Suppressor macrophage treated with lipopolysaccharide for 4 hours (primary cell): Measurements from ENCODE around the gene PPFIBP2.

ENCODE experiments used
- DNase-seq: peaks from one replicate; pipeline ENCODE4 v3.0.0-alpha.2; 2020

Gene PPFIBP2

GRCh38 chr11:7528514-7529049, 14.8 kb downstream of the PPFIBP2 start:
- no peak for DNase-seq

DNA sequence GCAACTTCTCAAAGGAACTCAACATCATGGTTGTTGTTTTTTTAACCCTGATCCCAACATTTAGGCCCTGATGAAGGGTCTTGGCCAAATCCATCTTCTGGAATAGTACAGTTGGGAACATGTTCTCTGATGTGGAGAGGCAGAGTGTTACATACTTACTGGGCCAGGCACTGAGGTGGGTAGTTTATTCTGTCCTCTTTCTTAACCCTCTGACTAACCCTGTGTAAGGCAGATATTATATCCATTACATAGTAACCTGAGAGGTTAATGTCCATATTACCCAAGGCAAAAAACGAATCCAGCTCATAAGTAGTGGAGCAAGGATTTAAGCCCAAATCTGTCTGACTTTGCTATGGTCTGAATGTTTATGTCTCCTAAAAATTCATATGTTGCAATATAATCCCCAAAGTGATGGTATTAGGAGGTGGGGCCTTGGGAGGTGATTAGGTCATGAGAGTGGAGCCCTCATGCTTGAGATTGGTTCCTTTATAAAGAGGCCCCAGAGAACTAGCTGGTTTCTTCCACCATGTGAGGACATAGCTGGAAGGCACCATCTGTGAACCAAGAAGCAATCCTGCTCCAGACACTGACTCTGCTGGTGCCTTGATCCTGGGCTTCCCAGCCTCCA, 16.3 kb downstream of the PPFIBP2 start:
- no peak for DNase-seq

- peak; percentile 90 for DNase-seq
These were observed 17.2 kb downstream of the PPFIBP2 start for GRCh38 chr11:7531011-7531410.

GRCh38 chr11:7532405-7533145, 18.8 kb downstream of the PPFIBP2 start:
- DNase-seq, result no peak

DNA sequence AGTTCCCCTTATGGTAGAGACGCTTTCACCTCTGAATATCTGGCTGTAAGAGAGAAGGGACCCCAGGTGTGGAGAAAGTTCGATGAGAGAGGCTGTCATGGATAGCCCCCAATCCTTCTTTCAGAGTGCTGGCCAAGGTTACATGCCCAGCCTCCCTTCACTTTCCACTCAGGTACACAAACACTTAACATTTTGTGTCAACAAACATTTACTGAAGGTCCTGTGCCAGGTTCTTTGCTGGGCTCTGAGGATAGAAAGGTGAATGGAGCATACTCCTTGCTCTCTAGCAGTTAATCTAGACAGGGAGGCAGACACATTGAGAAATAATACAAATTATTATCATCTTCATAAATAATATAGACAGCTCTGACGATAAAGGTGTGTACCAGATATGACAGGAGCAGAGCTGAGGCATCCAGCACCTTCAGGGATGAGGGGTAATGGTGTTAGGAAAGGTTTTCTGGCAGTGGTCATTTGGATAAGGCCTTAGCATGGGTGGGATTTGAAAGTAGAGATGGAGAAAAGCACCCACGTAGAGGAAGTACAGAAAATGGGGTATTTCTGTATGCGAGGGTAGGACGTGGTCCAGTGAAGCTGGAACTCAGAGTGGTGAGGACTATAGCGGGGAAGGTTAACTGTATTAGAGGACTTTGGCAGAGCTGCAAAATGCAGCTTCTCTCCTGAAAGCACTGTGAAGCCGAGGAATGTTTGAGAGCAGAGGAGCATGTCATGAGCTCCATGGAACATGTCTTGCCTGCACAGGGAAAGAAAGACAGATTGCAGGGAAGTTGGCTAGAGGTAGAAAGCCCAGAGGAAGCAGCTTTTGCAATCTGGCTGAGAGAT, 19.6 kb downstream of the PPFIBP2 start:
- DNase-seq, result no peak

- no peak for DNase-seq
These were observed 20.2 kb downstream of the PPFIBP2 start for GRCh38 chr11:7534042-7534378.

DNA sequence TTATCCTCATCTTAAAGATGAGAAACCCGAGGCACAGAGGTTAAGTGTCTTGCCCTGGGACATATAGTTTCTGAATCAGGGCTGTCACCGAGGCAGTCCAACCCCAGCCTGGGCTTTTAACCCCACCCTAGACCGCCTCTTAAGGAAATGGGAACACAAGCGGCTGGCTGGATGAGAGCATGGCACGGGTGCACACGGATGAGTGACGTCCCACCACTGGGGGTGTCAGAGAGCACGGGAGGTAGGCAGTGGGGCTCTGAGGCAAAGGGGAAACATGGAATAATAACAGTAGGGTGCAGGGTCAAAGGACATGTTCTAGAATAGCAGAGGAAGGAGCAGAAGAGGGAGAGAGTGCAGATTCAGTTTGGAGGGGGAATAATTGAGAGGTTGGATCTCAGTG, 22.3 kb downstream of the PPFIBP2 start:
- DNase-seq, result no peak

- DNase-seq, result no peak
These were observed 23.5 kb downstream of the PPFIBP2 start for GRCh38 chr11:7537265-7537664.

- DNase-seq, result no peak
These were observed 24.2 kb downstream of the PPFIBP2 start for GRCh38 chr11:7538031-7538430.

- no peak for DNase-seq
These were observed 25.0 kb downstream of the PPFIBP2 start for GRCh38 chr11:7538466-7539454.

GRCh38 chr11:7540830-7541555, 27.2 kb downstream of the PPFIBP2 start:
- DNase-seq, result no peak

GRCh38 chr11:7543302-7543701, 29.5 kb downstream of the PPFIBP2 start:
- no peak for DNase-seq

- DNase-seq, result no peak
These were observed 30.2 kb downstream of the PPFIBP2 start for GRCh38 chr11:7544021-7544420.

DNA sequence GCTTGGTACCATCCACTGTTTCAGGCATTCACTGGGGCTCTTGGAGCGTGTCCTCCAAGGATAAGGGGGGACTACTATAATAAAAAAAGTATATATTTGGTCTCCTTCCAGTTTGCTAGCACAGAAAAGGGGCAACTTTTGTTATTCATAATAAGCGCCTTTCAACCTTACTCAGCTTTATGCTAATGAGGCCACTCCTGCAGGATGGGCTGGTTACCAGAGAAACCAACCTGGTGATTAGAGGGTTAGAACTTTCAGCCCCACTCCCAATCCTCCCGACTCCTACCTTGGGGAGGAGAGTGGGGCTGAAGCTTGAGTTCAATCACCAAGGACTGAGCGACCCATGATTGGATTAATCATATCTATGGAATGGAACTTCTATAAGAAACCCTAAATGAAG, 31.8 kb downstream of the PPFIBP2 start:
- no peak for DNase-seq

- no peak for DNase-seq
These were observed 32.6 kb downstream of the PPFIBP2 start for GRCh38 chr11:7546324-7546791.

DNA sequence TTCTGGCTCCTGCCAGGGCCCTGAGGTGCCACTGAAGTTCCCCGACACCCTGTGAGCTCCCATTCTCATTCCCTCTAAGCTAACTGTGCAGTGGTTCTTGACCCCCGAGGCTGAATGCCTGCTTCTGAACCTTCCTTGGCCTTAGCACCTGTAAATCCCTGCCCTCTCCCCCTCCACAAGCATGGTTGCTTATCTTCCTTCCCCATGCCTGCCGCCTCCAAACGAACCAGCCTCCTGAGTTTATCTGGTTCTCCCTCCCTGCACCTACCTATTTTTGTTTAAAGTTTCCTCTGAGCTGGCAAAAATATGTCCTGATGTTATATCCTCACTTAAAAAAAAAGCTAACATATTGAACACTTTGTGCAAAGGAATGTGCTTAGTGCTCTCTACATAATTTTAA, 33.9 kb downstream of the PPFIBP2 start:
- DNase-seq, result no peak

DNA sequence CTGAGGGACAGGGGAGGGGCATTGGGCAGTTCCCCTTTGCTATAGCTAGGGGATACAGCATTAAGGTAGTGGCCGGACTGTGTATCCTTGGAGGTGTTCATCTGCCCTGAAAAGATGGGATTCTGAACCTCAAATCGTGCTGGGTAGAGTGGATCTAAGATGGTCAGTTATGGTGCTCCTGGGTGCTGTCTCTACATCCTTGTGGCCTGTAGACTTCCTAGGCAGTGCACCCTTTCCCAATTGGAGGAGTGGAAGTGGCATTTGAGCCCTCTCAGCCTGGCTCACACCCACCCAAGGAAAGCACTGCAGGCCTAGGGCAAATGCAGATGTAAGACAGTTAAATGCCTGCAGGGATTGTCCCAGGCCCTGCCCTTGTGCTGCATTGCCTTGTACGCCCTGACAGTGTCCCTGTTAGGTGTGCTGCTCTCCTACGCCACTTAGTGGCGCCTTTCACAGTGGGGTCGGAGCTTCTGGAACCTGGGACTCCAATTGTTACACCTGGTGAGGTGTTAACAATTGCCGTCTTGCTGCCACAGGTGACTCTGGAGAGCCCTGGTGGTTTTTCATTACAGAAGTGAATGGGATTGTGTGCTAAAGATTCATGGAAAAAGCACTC, 35.0 kb downstream of the PPFIBP2 start:
- DNase-seq, result no peak

DNA sequence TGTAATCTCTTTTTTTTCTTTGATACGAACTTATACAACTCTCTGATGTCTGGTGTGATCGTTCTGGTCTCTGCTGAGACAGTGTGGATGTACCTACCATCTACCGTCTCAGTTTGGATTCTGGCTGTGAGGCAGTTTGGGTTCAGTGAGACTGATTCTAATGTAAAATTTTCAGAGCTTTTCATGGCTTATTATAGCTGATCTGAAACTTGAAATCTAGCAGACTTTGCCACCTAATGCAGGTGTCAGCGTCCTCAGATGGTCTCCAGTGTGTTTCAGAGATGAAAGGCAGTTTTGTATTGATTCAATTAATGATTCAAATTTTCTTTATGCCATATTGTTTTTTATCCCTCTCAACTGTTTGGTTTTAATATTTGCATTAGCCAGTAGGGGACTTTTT, 35.9 kb downstream of the PPFIBP2 start:
- DNase-seq, result no peak

DNA sequence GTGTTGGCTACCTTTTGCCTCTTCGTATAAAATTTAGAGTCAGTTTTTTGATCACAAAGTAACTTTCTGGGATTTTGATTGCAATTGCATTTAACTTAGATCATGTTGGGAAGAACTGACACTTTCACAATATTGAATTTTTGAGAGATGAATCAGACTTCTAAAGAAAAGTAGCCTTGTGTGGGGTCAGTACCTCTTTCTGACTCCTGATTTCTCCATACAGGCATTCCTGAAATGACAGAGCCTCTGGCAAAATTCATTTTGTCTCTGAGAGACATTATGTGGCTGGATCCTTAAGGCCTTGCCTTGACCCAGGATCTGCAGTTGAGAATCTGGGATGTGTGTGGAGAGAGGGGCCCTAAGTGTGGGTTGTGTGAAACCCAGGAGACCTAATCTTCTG, 37.8 kb downstream of the PPFIBP2 start:
- no peak for DNase-seq

- DNase-seq, result no peak
These were observed 38.9 kb downstream of the PPFIBP2 start for GRCh38 chr11:7552666-7553065.

GRCh38 chr11:7555052-7555699, 41.4 kb downstream of the PPFIBP2 start:
- DNase-seq, result no peak
